Effector CD4-positive, alpha-beta T cell (primary cell): ENCODE measurements around the gene ATP2A3.
A peak's percentile ranks its signal among the peaks of the same experiment; 100 is the strongest.

ENCODE experiments used
- DNase-seq: peaks from one replicate; pipeline ENCODE4 v3.0.0-alpha.2; 2020

The ATP2A3 gene

GRCh38 chr17:3925684-3926485 is 38.4 kb downstream of the ATP2A3 start:
- DNase-seq: no peak

GRCh38 chr17:3924512-3925350 is 39.5 kb downstream of the ATP2A3 start:
- no peak for DNase-seq

GRCh38 chr17:3923466-3924190 is 40.6 kb downstream of the ATP2A3 start:
- no peak for DNase-seq

GRCh38 chr17:3922765-3923164 is 41.5 kb downstream of the ATP2A3 start:
- no peak for DNase-seq

GRCh38 chr17:3921502-3922319 is 42.5 kb downstream of the ATP2A3 start:
- DNase-seq: no peak

GRCh38 chr17:3921006-3921405 is 43.2 kb downstream of the ATP2A3 start:
- no peak for DNase-seq

- DNase-seq: no peak
Observed at GRCh38 chr17:3919123-3919624, 45.1 kb downstream of the ATP2A3 start.

- DNase-seq: no peak
Observed at GRCh38 chr17:3918372-3919122, 45.7 kb downstream of the ATP2A3 start.

- no peak for DNase-seq
Observed at GRCh38 chr17:3917391-3917931, 46.8 kb downstream of the ATP2A3 start.

GRCh38 chr17:3916825-3917224 is 47.4 kb downstream of the ATP2A3 start:
- no peak for DNase-seq

- DNase-seq: no peak
Observed at GRCh38 chr17:3915995-3916696, 48.1 kb downstream of the ATP2A3 start, which contains the start of gene P2RX1. Gene P2RX1 (minus strand): TSS chr17:3916465. CDS start chr17:3916225, 240 bp downstream.

GRCh38 chr17:3915581-3915994 is 48.6 kb downstream of the ATP2A3 start:
- no peak for DNase-seq

GRCh38 chr17:3914312-3914670 is 49.9 kb downstream of the ATP2A3 start:
- DNase-seq: no peak

GRCh38 chr17:3913531-3914311 is 50.5 kb downstream of the ATP2A3 start:
- peak; percentile 76 for DNase-seq

- no peak for DNase-seq
Observed at GRCh38 chr17:3912827-3913226, 51.4 kb downstream of the ATP2A3 start.

GRCh38 chr17:3911271-3912053 is 52.8 kb downstream of the ATP2A3 start:
- DNase-seq: peak; percentile 62

GRCh38 chr17:3910420-3911270 is 53.6 kb downstream of the ATP2A3 start:
- DNase-seq: no peak

- no peak for DNase-seq
Observed at GRCh38 chr17:3909257-3909656, 55.0 kb downstream of the ATP2A3 start.
